Common myeloid progenitor, CD34-positive (primary cell): ENCODE results near the gene P2RX4.

ENCODE experiments used
- CTCF ChIA-PET: fragments of 350-600 bp; sonication (Branson Sonifier 250); formaldehyde crosslinking; loops from one replicate; lab custom pipeline; 2021; ENCODE audit warnings: antibody characterized with exemption; lab: Charles Lee
- POLR2A ChIA-PET: fragments of 350-600 bp; sonication (Branson Sonifier 250); formaldehyde crosslinking; loops from one replicate; lab custom pipeline; 2021; ENCODE audit warnings: antibody characterized with exemption; lab: Charles Lee
- DNase-seq, 3 donors: peaks; one replicate each; pipeline versions ENCODE4 v3.0.0 to v3.0.0-alpha.2; 2013
- H3K27ac ChIP-seq, 2 experiments: 1 replicate in 1 of 2; 2 replicates in 1 of 2; pipeline ENCODE4 v1.7.0; 2013; ENCODE audit warnings: inconsistent platforms in 2 of 2, low read length in 2 of 2, mild to moderate bottlenecking in 2 of 2, low read depth in 1 of 2, moderate library complexity in 1 of 2; ENCODE audit not compliant: severe bottlenecking in 2 of 2, insufficient read depth in 1 of 2, poor library complexity in 1 of 2
- H3K27me3 ChIP-seq, 5 experiments: replicated peaks in 2 of 5; 1 replicate in 3 of 5; 2 replicates in 2 of 5; pipeline versions ENCODE4 v1.6.1 to v1.7.0; 2013; ENCODE audit warnings: low read length in 4 of 5, mild to moderate bottlenecking in 2 of 5, moderate library complexity in 2 of 5, inconsistent platforms in 1 of 5; ENCODE audit not compliant: insufficient read depth in 5 of 5, control insufficient read depth in 4 of 5
- H3K36me3 ChIP-seq, 4 experiments: 1 replicate in 2 of 4; 2 replicates in 2 of 4; pipeline versions ENCODE4 v1.6.1 to v1.7.0; 2013; ENCODE audit warnings: low read length in 3 of 4, control low read depth in 1 of 4, mild to moderate bottlenecking in 1 of 4; ENCODE audit not compliant: control insufficient read depth in 4 of 4, insufficient read depth in 4 of 4
- H3K4me1 ChIP-seq, 4 experiments: 1 replicate in 3 of 4; 2 replicates in 1 of 4; pipeline versions ENCODE4 v1.6.1 to v1.7.1; 2013; ENCODE audit warnings: low read length in 3 of 4, mild to moderate bottlenecking in 3 of 4, control low read depth in 1 of 4, inconsistent platforms in 1 of 4, moderate library complexity in 1 of 4; ENCODE audit not compliant: control insufficient read depth in 4 of 4, insufficient read depth in 4 of 4; ENCODE audit errors: control extremely low read depth in 1 of 4
- H3K4me3 ChIP-seq, 7 experiments: 1 replicate in 4 of 7; 2 replicates in 3 of 7; pipeline versions ENCODE4 v1.5.1 to v1.7.0; 2013; ENCODE audit warnings: mild to moderate bottlenecking in 7 of 7, low read length in 6 of 7, moderate library complexity in 6 of 7, inconsistent platforms in 2 of 7, low read depth in 2 of 7, control low read depth in 1 of 7; ENCODE audit not compliant: insufficient read depth in 4 of 7, control insufficient read depth in 1 of 7; ENCODE audit errors: extremely low read depth in 1 of 7
- H3K9me3 ChIP-seq, 5 experiments: 1 replicate in 4 of 5; 2 replicates in 1 of 5; pipeline versions ENCODE4 v1.6.1 to v1.7.1; 2013; ENCODE audit warnings: low read length in 4 of 5, mild to moderate bottlenecking in 2 of 5, inconsistent platforms in 1 of 5, low read depth in 1 of 5, moderate library complexity in 1 of 5; ENCODE audit not compliant: control insufficient read depth in 4 of 5, insufficient read depth in 2 of 5; ENCODE audit errors: control extremely low read depth in 1 of 5
- WGBS: methylation state at CpG from one replicate; pipeline ENCODE4 v1.1.5; 2013; ENCODE audit not compliant: insufficient coverage; 5-methylcytosine and 5-hydroxymethylcytosine counted together

Gene P2RX4

DNA sequence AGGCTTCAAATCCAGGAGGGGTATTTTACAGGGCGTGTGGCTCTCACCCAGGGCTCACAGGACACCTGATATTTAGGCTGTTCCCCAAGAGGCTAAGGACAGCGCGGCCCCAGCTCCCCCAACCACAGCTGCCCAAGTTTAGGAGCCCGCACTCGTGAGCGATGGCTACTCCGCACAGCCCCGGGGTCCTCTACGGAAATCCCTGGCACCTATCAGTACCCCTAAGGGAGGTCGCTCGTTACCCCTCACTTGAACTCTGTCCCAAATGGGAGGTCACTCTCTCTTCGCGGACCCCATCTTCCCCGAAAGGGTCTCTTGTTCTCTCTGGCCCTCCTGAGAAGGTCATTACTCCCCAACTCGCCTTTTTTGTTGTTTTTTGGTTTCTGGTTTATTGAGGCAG, 708 bp upstream of the P2RX4 start:
- 96% methylated on average over 12 of the region's 15 CpGs for WGBS
- no peak for DNase-seq
- Histone ChIP-seq H3K9me3 (no peaks in the 10 kb centered on the region), H3K4me3 (peak overlapping the region in 5 of 7 experiments; percentile 72 to 86 (median 76)), H3K27me3 (no peaks in the 10 kb centered on the region), H3K4me1 (peaks cover 0 to 28% (median 18%) of the 10 kb centered on the region in 4 experiments), H3K36me3 (peaks cover 0 to 4% (median 0%) of the 10 kb centered on the region in 4 experiments), H3K27ac (peak overlapping the region in 1 of 2 experiments; percentile 84)
- ChIA-PET POLR2A (no interaction called here), CTCF (interaction anchor here (1.4 to 2.3 kb wide), 2 partner anchors 9 to 12 kb away, joined by 3 to 5 read pairs; no protein-coding TSS in a partner anchor)

- WGBS, result 100% methylated on average over 1 of the region's 5 CpGs
- POLR2A ChIA-PET, result no interaction called here
- H3K27me3 ChIP-seq, result no peaks in the 10 kb centered on the region
- no peak overlapping the region for H3K4me3 ChIP-seq
- peaks cover 0 to 16% (median 11%) of the 10 kb centered on the region in 4 experiments for H3K36me3 ChIP-seq
- H3K9me3 ChIP-seq, result no peaks in the 10 kb centered on the region
- no peak overlapping the region for H3K27ac ChIP-seq
- CTCF ChIA-PET, result interaction anchor here (1.0 to 2.1 kb wide), 4 partner anchors 12 to 120 kb away, joined by 3 to 6 read pairs (median 4); no protein-coding TSS in a partner anchor
- H3K4me1 ChIP-seq, result peaks cover 0 to 37% (median 21%) of the 10 kb centered on the region in 4 experiments
- no peak for DNase-seq
Measured at GRCh38 chr12:121212875-121213274, 2.9 kb downstream of the P2RX4 start.

GRCh38 chr12:121214166-121214777, 4.3 kb downstream of the P2RX4 start:
- Histone ChIP-seq H3K36me3 (peaks cover 2 to 29% (median 19%) of the 10 kb centered on the region in 4 experiments), H3K27me3 (no peaks in the 10 kb centered on the region), H3K9me3 (no peaks in the 10 kb centered on the region), H3K4me3 (no peak overlapping the region), H3K27ac (peak overlapping the region in 1 of 2 experiments; percentile 43), H3K4me1 (peaks cover 0 to 33% (median 18%) of the 10 kb centered on the region in 4 experiments)
- peak in 2 of 3 donors; percentile 43 to 46 for DNase-seq
- 98% methylated on average over 8 of the region's 11 CpGs for WGBS
- POLR2A ChIA-PET, result no interaction called here
- CTCF ChIA-PET, result interaction anchor here (0.9 to 2.1 kb wide), 4 partner anchors 11 to 101 kb away, joined by 3 to 6 read pairs (median 3); no protein-coding TSS in a partner anchor

DNA sequence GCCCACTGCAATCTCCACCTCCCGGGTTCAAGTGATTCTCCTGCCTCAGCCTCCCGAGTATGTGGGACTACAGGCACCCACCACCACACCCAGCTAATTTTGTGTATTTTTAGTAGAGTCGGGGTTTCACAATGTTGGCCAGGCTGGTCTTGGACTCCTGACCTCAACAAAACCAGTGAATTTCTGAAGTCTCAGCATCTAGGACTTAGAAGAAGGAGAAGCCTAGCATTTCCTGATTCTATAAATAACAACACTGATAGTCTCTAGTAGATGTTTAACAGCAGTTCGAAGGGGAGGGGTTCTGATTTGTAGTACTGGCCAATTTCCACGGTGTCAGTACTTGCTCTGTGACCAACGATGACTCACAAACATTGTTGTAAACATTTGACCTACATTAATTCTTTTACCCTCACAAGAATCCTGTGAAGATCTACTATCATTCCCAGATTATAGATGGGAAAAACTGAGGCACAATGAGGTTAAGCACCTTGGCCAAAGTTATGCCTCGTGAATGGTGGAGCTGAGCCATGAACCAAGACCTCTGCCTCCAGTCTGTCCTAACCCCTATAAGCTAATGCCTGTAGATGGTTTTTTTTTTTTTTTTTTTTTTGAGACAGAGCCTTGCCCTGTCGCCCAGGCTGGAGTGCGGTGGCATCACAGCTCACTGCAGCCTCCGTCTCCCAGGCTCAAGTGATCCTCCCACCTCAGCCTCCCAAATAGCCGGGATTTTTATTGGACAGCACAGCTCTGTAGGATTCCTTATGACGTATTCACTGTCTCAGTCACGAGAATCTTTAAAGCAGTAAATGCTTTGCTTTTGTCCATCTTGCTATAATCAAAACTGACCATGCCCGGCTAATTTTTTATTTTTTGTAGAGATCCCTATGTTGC, 5.2 kb downstream of the P2RX4 start:
- Histone ChIP-seq H3K36me3 (peaks cover 2 to 29% (median 19%) of the 10 kb centered on the region in 4 experiments), H3K27ac (peak overlapping the region in 1 of 2 experiments; percentile 43), H3K9me3 (no peaks in the 10 kb centered on the region), H3K27me3 (no peaks in the 10 kb centered on the region), H3K4me1 (peaks cover 0 to 29% (median 16%) of the 10 kb centered on the region in 4 experiments), H3K4me3 (no peak overlapping the region)
- CTCF ChIA-PET, result interaction anchor here (0.9 to 1.6 kb wide), 4 partner anchors 10 to 210 kb away, joined by 3 read pairs; no protein-coding TSS in a partner anchor
- POLR2A ChIA-PET, result interaction anchor here (1.1 kb wide), 1 partner anchor 83 kb away, joined by 3 read pairs; no protein-coding TSS in a partner anchor
- peak in 2 of 3 donors; percentile 40 to 49 for DNase-seq
- 83% methylated on average over 10 of the region's 14 CpGs for WGBS

DNA sequence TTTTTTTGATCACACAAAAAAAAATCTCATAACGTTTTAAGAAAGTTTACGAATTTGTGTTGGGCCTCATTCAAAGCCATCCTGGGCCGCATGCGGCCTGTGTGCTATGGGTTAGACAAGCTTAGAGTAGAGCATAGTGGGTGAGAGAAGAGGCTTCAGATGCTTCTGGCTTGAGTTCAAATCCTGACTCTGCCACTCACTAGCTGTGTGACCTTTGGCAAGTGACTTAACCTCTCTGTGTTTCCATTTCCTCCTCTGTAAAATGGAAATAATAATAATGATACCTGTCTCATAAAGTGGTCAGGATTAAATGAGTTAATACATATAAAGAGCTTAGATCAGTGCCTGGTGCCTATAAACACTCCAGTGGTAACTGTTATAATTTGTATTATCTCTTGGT, 6.2 kb downstream of the P2RX4 start:
- ChIA-PET CTCF (interaction anchor here (0.9 to 2.1 kb wide), 3 partner anchors 14 to 211 kb away, joined by 3 to 10 read pairs (median 3); no protein-coding TSS in a partner anchor), POLR2A (interaction anchor here (1.1 kb wide), 1 partner anchor 84 kb away, joined by 3 read pairs; no protein-coding TSS in a partner anchor)
- H3K27me3 ChIP-seq, result no peaks in the 10 kb centered on the region
- H3K9me3 ChIP-seq, result no peaks in the 10 kb centered on the region
- DNase-seq, result no peak
- H3K27ac ChIP-seq, result no peak overlapping the region
- H3K4me3 ChIP-seq, result no peak overlapping the region
- peaks cover 0 to 22% (median 7%) of the 10 kb centered on the region in 4 experiments for H3K4me1 ChIP-seq
- no CpG with 5 or more reads among the region's 4 CpGs for WGBS
- peaks cover 2 to 34% (median 21%) of the 10 kb centered on the region in 4 experiments for H3K36me3 ChIP-seq

DNA sequence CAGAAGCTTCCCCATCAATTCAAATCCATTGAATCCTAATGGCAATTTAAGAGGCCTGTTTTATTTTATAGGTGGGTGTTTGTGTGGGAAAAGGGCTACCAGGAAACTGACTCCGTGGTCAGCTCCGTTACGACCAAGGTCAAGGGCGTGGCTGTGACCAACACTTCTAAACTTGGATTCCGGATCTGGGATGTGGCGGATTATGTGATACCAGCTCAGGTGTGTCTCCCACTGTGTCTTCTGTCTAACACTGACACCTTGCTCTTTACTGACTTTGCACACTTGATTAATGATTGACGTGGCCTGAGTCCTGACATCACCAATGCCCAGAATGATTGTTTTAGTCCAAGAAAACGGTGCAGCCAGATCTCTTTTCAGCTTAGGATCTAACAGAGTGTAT, 7.1 kb downstream of the P2RX4 start:
- no peaks in the 10 kb centered on the region for H3K27me3 ChIP-seq
- peaks cover 2 to 39% (median 25%) of the 10 kb centered on the region in 4 experiments for H3K36me3 ChIP-seq
- DNase-seq, result no peak
- ChIA-PET POLR2A (no interaction called here), CTCF (interaction anchor here (0.6 to 2.1 kb wide), 6 partner anchors 11 to 212 kb away, joined by 3 to 10 read pairs (median 3); no protein-coding TSS in a partner anchor)
- no peak overlapping the region for H3K27ac ChIP-seq
- WGBS, result 98% methylated on average over 8 of the region's 8 CpGs
- H3K9me3 ChIP-seq, result no peaks in the 10 kb centered on the region
- peaks cover 0 to 19% (median 4%) of the 10 kb centered on the region in 4 experiments for H3K4me1 ChIP-seq
- H3K4me3 ChIP-seq, result no peak overlapping the region
